Suprapubic skin (tissue), 3 donors: ENCODE data around the gene CRTAC1.

Experiments
- CTCF ChIP-seq, 2 donors: fragments of 200-600 bp in 1 of 2; fragments of 450-650 bp in 1 of 2; sonication (generic) in 1 of 2; IDR thresholded peaks; one replicate each; pipeline ENCODE4 v1.5.1; 2016 to 2019; ENCODE audit warnings: antibody characterized with exemption in 2 of 2, mild to moderate bottlenecking in 1 of 2, moderate library complexity in 1 of 2
- POLR2A ChIP-seq, 2 donors: fragments of 450-650 bp; IDR thresholded peaks; one replicate each; pipeline ENCODE4 v1.6.1; 2017; ENCODE audit warnings: antibody characterized with exemption in 2 of 2, mild to moderate bottlenecking in 2 of 2, moderate library complexity in 2 of 2

- no peak for TF ChIP-seq CTCF (IDR thresholded peaks at IDR 0.05)
- no peak for TF ChIP-seq POLR2A (IDR thresholded peaks at IDR 0.05)
Observed at GRCh38 chr10:97939446-97939990, 90.9 kb downstream of the CRTAC1 start.
